OCI-LY3 (cell line): ENCODE data around the gene LPP.

ENCODE experiments used
- EZH2phosphoT487 ChIP-seq: fragments of 200-600 bp; shearing (Covaris generic); IDR thresholded peaks from 2 replicates; pipeline ENCODE4 v1.6.1; 2018; ENCODE audit warnings: antibody characterized with exemption, mixed run types, low read depth
- TF ChIP-seq, protein P1 (sequence below): fragments of 200-600, 300-600 bp; sonication (generic); IDR thresholded peaks from 2 replicates; pipeline ENCODE4 v1.5.1; 2014; ENCODE audit warnings: antibody characterized with exemption, low read length, low read depth

DNA sequence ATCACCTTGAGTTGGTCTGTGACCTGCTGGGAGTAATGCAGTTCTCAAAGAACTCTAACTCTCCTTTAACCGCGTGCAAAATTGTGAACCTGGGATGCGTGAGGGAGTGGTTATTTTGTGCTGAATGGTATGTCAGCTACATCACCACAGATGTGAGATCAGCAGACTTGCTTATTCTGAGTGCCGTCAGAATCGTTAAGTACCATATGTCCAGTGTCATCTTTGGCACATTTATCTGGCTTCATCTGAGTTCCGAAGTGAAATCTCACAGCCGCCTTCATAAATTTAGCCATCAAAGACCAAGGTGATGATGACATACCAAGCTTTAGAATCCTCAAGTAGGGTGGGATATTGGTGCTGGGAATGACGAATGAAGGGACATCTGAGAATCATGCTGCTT is 670.6 kb downstream of the LPP start:
- TF ChIP-seq, protein P1, sequence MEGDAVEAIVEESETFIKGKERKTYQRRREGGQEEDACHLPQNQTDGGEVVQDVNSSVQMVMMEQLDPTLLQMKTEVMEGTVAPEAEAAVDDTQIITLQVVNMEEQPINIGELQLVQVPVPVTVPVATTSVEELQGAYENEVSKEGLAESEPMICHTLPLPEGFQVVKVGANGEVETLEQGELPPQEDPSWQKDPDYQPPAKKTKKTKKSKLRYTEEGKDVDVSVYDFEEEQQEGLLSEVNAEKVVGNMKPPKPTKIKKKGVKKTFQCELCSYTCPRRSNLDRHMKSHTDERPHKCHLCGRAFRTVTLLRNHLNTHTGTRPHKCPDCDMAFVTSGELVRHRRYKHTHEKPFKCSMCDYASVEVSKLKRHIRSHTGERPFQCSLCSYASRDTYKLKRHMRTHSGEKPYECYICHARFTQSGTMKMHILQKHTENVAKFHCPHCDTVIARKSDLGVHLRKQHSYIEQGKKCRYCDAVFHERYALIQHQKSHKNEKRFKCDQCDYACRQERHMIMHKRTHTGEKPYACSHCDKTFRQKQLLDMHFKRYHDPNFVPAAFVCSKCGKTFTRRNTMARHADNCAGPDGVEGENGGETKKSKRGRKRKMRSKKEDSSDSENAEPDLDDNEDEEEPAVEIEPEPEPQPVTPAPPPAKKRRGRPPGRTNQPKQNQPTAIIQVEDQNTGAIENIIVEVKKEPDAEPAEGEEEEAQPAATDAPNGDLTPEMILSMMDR = no peak
- TF ChIP-seq EZH2phosphoT487 = no peak
